GM06990 (cell line): Measurements from ENCODE around the gene SPECC1L.

ENCODE experiments used
- DNase-seq: peaks from one replicate; pipeline ENCODE4 v3.0.0-alpha.2; 2011; ENCODE audit not compliant: insufficient read length; ENCODE audit errors: extremely low read depth
- H3K27me3 ChIP-seq: replicated peaks from 2 replicates; pipeline ENCODE4 v1.6.0; 2011; ENCODE audit warnings: low read length; ENCODE audit not compliant: control insufficient read depth, insufficient read depth
- H3K36me3 ChIP-seq: 2 replicates; pipeline ENCODE4 v1.5.1; 2011; ENCODE audit warnings: low read length; ENCODE audit not compliant: control insufficient read depth, insufficient read depth
- H3K4me3 ChIP-seq: replicated peaks from 2 replicates; pipeline ENCODE4 v1.5.1; 2011; ENCODE audit warnings: low read depth, mild to moderate bottlenecking, control low read depth, low read length
- TF ChIP-seq, protein P1 (sequence below): IDR thresholded peaks from 2 replicates; pipeline ENCODE4 v1.5.1; 2011; ENCODE audit warnings: low read length, control low read depth, mild to moderate bottlenecking, inconsistent platforms; ENCODE audit not compliant: insufficient read depth, poor library complexity, severe bottlenecking

SPECC1L gene

DNA sequence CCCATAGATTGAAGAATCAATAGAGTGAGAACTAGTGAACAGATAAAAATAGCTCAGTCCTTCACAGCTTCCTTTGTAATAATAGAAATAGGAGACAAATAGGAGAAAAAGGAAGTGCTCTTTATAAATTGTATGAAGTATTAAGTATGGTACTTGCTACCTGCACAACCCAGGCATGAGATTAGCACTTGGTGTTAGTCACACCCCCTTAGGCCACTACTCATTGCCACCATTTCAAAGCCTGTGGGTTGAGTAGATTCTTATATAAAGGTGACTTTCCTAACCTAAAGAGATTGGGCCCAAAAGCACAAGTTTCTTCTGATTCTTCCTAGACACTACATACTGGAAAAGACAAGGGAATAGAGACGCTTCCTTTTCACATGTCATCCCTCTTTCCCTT, 119.0 kb downstream of the SPECC1L start:
- no peak for DNase-seq
- H3K36me3 ChIP-seq, result no peaks in the 10 kb centered on the region; the same call in 1 of the 2 replicates
- H3K27me3 ChIP-seq, result no peaks in the 10 kb centered on the region
- H3K4me3 ChIP-seq, result no peak overlapping the region
- TF ChIP-seq, protein P1, sequence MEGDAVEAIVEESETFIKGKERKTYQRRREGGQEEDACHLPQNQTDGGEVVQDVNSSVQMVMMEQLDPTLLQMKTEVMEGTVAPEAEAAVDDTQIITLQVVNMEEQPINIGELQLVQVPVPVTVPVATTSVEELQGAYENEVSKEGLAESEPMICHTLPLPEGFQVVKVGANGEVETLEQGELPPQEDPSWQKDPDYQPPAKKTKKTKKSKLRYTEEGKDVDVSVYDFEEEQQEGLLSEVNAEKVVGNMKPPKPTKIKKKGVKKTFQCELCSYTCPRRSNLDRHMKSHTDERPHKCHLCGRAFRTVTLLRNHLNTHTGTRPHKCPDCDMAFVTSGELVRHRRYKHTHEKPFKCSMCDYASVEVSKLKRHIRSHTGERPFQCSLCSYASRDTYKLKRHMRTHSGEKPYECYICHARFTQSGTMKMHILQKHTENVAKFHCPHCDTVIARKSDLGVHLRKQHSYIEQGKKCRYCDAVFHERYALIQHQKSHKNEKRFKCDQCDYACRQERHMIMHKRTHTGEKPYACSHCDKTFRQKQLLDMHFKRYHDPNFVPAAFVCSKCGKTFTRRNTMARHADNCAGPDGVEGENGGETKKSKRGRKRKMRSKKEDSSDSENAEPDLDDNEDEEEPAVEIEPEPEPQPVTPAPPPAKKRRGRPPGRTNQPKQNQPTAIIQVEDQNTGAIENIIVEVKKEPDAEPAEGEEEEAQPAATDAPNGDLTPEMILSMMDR, result no peak

DNA sequence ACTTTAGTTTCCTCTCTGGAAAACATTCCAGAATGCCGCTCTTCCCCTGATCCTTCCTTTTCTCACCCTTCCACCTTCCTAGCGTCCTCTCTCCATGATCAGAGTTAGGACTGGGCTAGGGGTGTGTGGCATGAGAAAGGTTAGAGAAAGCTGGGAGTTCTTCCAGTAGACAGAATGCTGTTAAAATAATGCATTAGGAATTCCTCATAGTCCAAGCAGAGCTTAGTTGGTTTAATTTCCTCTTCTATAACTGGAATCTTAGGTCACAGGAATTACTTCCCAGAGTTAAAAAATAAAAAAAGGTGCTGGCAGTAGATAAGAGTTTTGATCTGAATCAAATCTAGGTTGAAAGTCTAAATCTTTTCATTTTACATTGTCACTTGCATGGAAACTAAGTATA, 119.5 kb downstream of the SPECC1L start:
- Histone ChIP-seq H3K4me3 (no peak overlapping the region), H3K27me3 (no peaks in the 10 kb centered on the region), H3K36me3 (no peaks in the 10 kb centered on the region; the same call in 1 of the 2 replicates)
- no peak for DNase-seq
- TF ChIP-seq, protein P1, result no peak

DNA sequence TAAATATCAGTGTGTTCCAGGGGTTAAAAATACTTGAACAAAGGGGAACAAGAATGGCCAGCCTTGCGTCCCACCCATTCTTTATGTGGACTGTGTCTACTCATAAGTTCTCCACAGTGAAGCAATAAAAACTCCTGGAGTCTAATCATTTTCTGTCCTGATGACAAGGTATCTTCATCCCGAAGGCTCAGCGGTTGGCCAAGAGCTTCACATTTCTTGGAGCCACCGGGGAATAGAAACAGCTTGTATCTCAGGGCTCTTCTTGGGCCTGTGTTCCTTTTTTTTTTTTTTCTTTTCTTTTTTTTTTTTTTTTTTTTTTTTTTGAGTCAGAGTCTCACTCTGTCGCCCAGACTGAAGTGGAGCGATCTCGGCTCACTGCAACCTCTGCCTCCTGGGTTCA, 119.9 kb downstream of the SPECC1L start:
- TF ChIP-seq, protein P1, result no peak
- DNase-seq, result no peak
- Histone ChIP-seq H3K36me3 (no peaks in the 10 kb centered on the region; the same call in 1 of the 2 replicates), H3K27me3 (no peaks in the 10 kb centered on the region), H3K4me3 (no peak overlapping the region)

DNA sequence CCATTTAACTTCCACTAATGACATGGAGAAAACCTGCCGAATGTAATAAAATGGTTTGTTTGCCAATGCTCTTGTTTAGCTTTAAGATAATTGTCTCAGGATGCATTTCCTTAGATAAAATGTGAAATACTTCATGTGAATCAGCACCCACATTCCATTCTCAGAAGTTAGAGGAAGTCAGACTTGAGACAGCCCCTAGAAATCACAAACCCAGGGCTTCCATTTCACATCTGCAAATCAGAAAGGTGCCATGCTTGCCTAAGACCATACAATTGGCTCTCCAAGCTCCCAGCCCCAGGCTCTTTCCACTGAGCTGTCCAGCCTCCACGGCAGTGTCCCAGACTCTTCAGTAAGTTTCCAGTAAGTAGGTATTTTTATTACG, 121.2 kb downstream of the SPECC1L start:
- no peak for DNase-seq
- TF ChIP-seq, protein P1, result no peak
- Histone ChIP-seq H3K36me3 (peaks cover 2% of the 10 kb centered on the region), H3K4me3 (no peak overlapping the region), H3K27me3 (no peaks in the 10 kb centered on the region)

DNA sequence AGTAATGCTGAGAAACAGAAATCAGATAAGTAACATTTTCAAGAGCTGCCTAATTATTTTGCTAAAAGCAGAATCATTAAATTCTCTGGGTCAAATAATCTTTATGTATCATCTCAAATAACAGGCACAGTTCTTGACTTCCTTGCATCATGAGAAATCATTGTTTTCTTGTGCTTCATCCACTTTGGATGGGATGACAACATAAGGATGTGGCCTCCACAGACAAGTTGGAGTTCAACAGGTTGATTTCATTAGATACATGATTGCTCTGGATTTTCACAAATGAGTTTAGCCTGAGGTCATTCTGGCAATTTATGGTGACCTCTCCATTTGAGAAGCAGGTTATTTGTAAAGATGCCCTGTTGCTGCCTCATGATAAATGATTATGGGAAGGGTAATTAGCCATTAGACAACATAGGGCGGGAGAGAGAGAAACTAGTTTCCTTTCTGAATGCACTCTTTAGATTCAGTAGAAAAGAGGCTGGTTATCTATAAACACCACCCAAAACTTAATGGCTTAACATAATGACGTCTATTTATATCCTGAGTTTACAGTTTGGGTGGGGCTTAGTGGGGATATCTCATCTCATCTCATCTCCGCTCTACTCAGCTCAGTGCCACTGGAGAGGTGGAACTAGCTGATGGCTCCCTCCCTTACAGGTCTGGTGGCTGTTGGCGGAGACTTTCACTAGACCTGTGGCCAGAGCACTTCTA, 121.7 kb downstream of the SPECC1L start:
- Histone ChIP-seq H3K27me3 (no peaks in the 10 kb centered on the region), H3K36me3 (peaks cover 2% of the 10 kb centered on the region), H3K4me3 (no peak overlapping the region)
- TF ChIP-seq, protein P1, result no peak
- no peak for DNase-seq
